Activated CD8-positive, alpha-beta memory T cell treated with anti-CD3 and anti-CD28 coated beads for 24 hours (primary cell): ENCODE results near the gene MTNR1A.
"Not testable (repeated sequence)": the region's sequence is repeated elsewhere in the genome, so short reads cannot be mapped to it uniquely, and the experiment has no call there.

ENCODE experiments used
- DNase-seq: peaks from one replicate; pipeline ENCODE4 v3.0.0-alpha.2; 2020

The MTNR1A gene

GRCh38 chr4:186560647-186561046 is 5.3 kb upstream of the MTNR1A start:
- no peak for DNase-seq

GRCh38 chr4:186557486-186557885 is 2.1 kb upstream of the MTNR1A start:
- DNase-seq, result no peak

GRCh38 chr4:186557061-186557460 is 1.7 kb upstream of the MTNR1A start:
- DNase-seq, result no peak

- no peak for DNase-seq
These were observed 841 bp downstream of the MTNR1A start for GRCh38 chr4:186554539-186554913.

GRCh38 chr4:186553717-186554116 is 1.6 kb downstream of the MTNR1A start:
- DNase-seq, result no peak

- DNase-seq, result no peak
These were observed 3.5 kb downstream of the MTNR1A start for GRCh38 chr4:186551849-186552248.

- no peak for DNase-seq
These were observed 9.9 kb downstream of the MTNR1A start for GRCh38 chr4:186545436-186545835.

GRCh38 chr4:186543206-186543605 is 12.2 kb downstream of the MTNR1A start:
- DNase-seq, result no peak

GRCh38 chr4:186541801-186542200 is 13.6 kb downstream of the MTNR1A start:
- no peak for DNase-seq

GRCh38 chr4:186537843-186538521 is 17.4 kb downstream of the MTNR1A start:
- no peak for DNase-seq

GRCh38 chr4:186536285-186536684 is 19.1 kb downstream of the MTNR1A start:
- no peak for DNase-seq

GRCh38 chr4:186534056-186534455 is 21.3 kb downstream of the MTNR1A start:
- no peak for DNase-seq

GRCh38 chr4:186523927-186524326 is 31.4 kb downstream of the MTNR1A start:
- DNase-seq, result not testable (repeated sequence)

GRCh38 chr4:186516287-186516686 is 39.1 kb downstream of the MTNR1A start:
- no peak for DNase-seq

- no peak for DNase-seq
These were observed 41.0 kb downstream of the MTNR1A start for GRCh38 chr4:186514271-186514950.

- not testable (repeated sequence) for DNase-seq
These were observed 50.6 kb downstream of the MTNR1A start for GRCh38 chr4:186504771-186505170.

- DNase-seq, result no peak
These were observed 53.1 kb downstream of the MTNR1A start for GRCh38 chr4:186502231-186502630.

- no peak for DNase-seq
These were observed 53.8 kb downstream of the MTNR1A start for GRCh38 chr4:186501554-186501953.

GRCh38 chr4:186500721-186501304 is 54.6 kb downstream of the MTNR1A start:
- DNase-seq, result no peak

GRCh38 chr4:186499467-186499866 is 55.9 kb downstream of the MTNR1A start:
- DNase-seq, result no peak

GRCh38 chr4:186497043-186497442 is 58.3 kb downstream of the MTNR1A start:
- no peak for DNase-seq

GRCh38 chr4:186494496-186494895 is 60.9 kb downstream of the MTNR1A start:
- no peak for DNase-seq

- DNase-seq, result no peak
These were observed 67.6 kb downstream of the MTNR1A start for GRCh38 chr4:186487726-186488125.

GRCh38 chr4:186486172-186486571 is 69.2 kb downstream of the MTNR1A start:
- DNase-seq, result no peak
